MM.1S (cell line): ENCODE results near the gene BMPR2.

Experiments used
- DNase-seq: peaks from one replicate; pipeline ENCODE4 v3.0.0-alpha.2; 2015
- H2AFZ ChIP-seq: fragments of 300-600 bp; sonication (generic); 2 replicates; pipeline ENCODE4 v1.6.0; 2016; ENCODE audit warnings: antibody characterized with exemption, low read length
- H3F3A ChIP-seq: fragments of 300-600 bp; sonication (generic); 2 replicates; pipeline ENCODE4 v1.6.1; 2016; ENCODE audit warnings: mild to moderate bottlenecking, antibody characterized with exemption, low read length, moderate library complexity, mixed read lengths; ENCODE audit not compliant: insufficient read depth
- H3K27ac ChIP-seq: fragments of 300-600 bp; sonication (generic); 2 replicates; pipeline ENCODE4 v1.5.1; 2016; ENCODE audit warnings: mild to moderate bottlenecking, low read length
- H3K27me3 ChIP-seq: fragments of 300-600 bp; sonication (generic); replicated peaks from 2 replicates; pipeline ENCODE4 v1.6.0; 2016; ENCODE audit warnings: low read length; ENCODE audit not compliant: insufficient read depth
- H3K36me3 ChIP-seq: fragments of 300-600 bp; sonication (generic); replicated peaks from 2 replicates; pipeline ENCODE4 v1.6.1; 2016; ENCODE audit warnings: mild to moderate bottlenecking, low read length, mixed read lengths; ENCODE audit not compliant: insufficient read depth
- H3K4me1 ChIP-seq: fragments of 300-600 bp; sonication (generic); 2 replicates; pipeline ENCODE4 v1.6.1; 2016; ENCODE audit warnings: low read length, mixed read lengths
- H3K4me2 ChIP-seq: fragments of 300-600 bp; sonication (generic); 2 replicates; pipeline ENCODE4 v1.6.0; 2016; ENCODE audit warnings: low read depth, low read length
- H3K4me3 ChIP-seq: fragments of 300-600 bp; sonication (generic); 2 replicates; pipeline ENCODE4 v1.5.1; 2016; ENCODE audit warnings: low read length, mixed read lengths
- H3K79me2 ChIP-seq: fragments of 300-600 bp; sonication (generic); 2 replicates; pipeline ENCODE4 v1.6.1; 2016; ENCODE audit warnings: mixed run types, low read length, mixed read lengths
- H3K9ac ChIP-seq: fragments of 300-600 bp; sonication (generic); 2 replicates; pipeline ENCODE4 v1.6.1; 2016; ENCODE audit warnings: low read length, mixed read lengths
- H3K9me2 ChIP-seq: fragments of 300-600 bp; sonication (generic); replicated peaks from 2 replicates; pipeline ENCODE4 v1.6.1; 2016; ENCODE audit warnings: mild to moderate bottlenecking, low read length, mixed read lengths; ENCODE audit not compliant: insufficient read depth
- H3K9me3 ChIP-seq: fragments of 300-600 bp; sonication (generic); replicated peaks from 2 replicates; pipeline ENCODE4 v1.6.1; 2016; ENCODE audit warnings: mild to moderate bottlenecking, low read length, mixed read lengths; ENCODE audit not compliant: insufficient read depth
- H4K20me1 ChIP-seq: fragments of 300-600 bp; sonication (generic); 2 replicates; pipeline ENCODE4 v1.6.1; 2016; ENCODE audit warnings: mild to moderate bottlenecking, low read length, moderate library complexity, mixed read lengths; ENCODE audit not compliant: insufficient read depth
- EZH2 ChIP-seq: fragments of 300-600 bp; sonication (generic); optimal IDR thresholded peaks from 2 replicates; pipeline ENCODE3; 2017; ENCODE audit warnings: low read depth, mild to moderate bottlenecking, antibody characterized with exemption, low read length, mixed read lengths
- EZH2phosphoT487 ChIP-seq: fragments of 300-600 bp; sonication (generic); IDR thresholded peaks from 2 replicates; pipeline ENCODE4 v1.6.1; 2018; ENCODE audit warnings: antibody characterized with exemption, low read length
- TF ChIP-seq, protein P1 (sequence below): fragments of 300-600 bp; sonication (generic); IDR thresholded peaks from 2 replicates; pipeline ENCODE4 v1.5.1; 2016; ENCODE audit warnings: antibody characterized with exemption, low read length, mixed read lengths

The BMPR2 gene

DNA sequence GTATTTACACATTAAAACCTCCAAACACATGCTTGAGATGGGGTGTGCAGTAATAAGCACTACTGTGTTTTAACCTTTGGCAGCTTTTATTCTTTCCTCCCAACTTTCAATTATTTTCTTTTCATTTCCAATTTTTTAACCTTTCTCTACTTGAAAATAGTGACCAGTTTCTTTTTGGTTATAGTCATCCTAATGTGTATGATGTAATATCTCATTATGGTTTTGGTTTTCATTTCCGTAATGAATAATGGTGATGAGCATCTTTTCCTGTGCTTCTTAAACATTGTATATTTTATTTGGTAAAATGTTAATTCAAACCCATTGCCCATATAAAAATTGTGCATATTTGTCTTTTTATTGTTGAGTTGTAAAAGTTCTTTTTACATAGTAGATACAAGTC lies 103.5 kb downstream of the BMPR2 start:
- no peaks in the 10 kb centered on the region for H4K20me1 ChIP-seq
- no peak overlapping the region for H3K9ac ChIP-seq
- no peak overlapping the region for H3K4me3 ChIP-seq
- TF ChIP-seq, protein P1, sequence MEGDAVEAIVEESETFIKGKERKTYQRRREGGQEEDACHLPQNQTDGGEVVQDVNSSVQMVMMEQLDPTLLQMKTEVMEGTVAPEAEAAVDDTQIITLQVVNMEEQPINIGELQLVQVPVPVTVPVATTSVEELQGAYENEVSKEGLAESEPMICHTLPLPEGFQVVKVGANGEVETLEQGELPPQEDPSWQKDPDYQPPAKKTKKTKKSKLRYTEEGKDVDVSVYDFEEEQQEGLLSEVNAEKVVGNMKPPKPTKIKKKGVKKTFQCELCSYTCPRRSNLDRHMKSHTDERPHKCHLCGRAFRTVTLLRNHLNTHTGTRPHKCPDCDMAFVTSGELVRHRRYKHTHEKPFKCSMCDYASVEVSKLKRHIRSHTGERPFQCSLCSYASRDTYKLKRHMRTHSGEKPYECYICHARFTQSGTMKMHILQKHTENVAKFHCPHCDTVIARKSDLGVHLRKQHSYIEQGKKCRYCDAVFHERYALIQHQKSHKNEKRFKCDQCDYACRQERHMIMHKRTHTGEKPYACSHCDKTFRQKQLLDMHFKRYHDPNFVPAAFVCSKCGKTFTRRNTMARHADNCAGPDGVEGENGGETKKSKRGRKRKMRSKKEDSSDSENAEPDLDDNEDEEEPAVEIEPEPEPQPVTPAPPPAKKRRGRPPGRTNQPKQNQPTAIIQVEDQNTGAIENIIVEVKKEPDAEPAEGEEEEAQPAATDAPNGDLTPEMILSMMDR, result no peak
- no peak for TF ChIP-seq EZH2
- TF ChIP-seq EZH2phosphoT487, result no peak
- DNase-seq, result no peak
- H3K27me3 ChIP-seq, result no peaks in the 10 kb centered on the region
- H3K9me3 ChIP-seq, result no peaks in the 10 kb centered on the region
- no peak overlapping the region for H2AFZ ChIP-seq
- H3F3A ChIP-seq, result no peaks in the 10 kb centered on the region
- H3K79me2 ChIP-seq, result no peaks in the 10 kb centered on the region
- H3K27ac ChIP-seq, result no peak overlapping the region
- H3K4me1 ChIP-seq, result no peaks in the 10 kb centered on the region
- H3K9me2 ChIP-seq, result no peaks in the 10 kb centered on the region
- no peak overlapping the region for H3K4me2 ChIP-seq
- H3K36me3 ChIP-seq, result no peaks in the 10 kb centered on the region

DNA sequence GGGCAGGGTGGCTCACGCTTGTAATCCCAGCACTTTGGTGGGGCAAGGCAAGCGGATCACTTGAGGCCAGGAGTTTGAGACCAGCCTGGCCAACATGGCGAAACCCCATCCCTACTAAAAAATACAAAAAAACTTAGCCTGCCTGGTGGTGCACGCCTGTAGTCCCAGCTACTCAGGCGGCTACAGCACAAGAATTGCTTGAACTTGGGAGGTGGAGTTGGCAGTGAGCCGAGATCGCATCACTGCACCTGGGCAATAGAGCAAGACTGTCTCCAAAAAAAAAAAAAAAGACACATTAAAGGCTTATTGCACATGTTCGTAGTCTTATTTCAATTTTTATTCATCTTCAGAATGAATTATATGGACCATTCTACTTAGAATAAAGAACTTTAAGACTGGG lies 110.2 kb downstream of the BMPR2 start:
- Histone ChIP-seq H3F3A (no peaks in the 10 kb centered on the region), H3K4me3 (no peak overlapping the region), H4K20me1 (no peaks in the 10 kb centered on the region), H3K27me3 (no peaks in the 10 kb centered on the region), H3K4me1 (no peaks in the 10 kb centered on the region), H2AFZ (no peak overlapping the region), H3K9me3 (no peaks in the 10 kb centered on the region), H3K9me2 (no peaks in the 10 kb centered on the region), H3K4me2 (no peak overlapping the region), H3K9ac (no peak overlapping the region), H3K79me2 (no peaks in the 10 kb centered on the region), H3K27ac (no peak overlapping the region), H3K36me3 (no peaks in the 10 kb centered on the region)
- DNase-seq, result no peak
- no peak for TF ChIP-seq EZH2
- TF ChIP-seq, protein P1, result no peak
- no peak for TF ChIP-seq EZH2phosphoT487

DNA sequence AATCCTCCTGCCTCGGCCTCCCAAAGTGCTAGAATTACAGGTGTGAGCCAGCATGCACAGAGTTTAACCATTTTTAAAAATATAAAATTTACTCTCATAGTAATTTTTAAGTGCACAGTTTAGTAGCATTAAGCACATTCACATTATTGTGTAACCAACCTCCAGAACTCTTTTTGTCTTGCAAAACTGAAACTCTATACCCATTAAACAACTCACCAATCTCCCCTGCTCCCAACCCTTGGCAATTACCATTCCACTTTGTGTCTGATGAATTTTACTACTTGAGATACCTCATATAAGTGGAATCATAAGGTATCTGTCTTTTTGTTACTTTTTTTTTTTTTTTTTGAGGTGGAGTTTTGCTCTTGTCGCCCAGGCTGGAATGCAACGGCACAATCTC lies 112.5 kb downstream of the BMPR2 start:
- TF ChIP-seq EZH2phosphoT487 (no peak), EZH2 (no peak)
- TF ChIP-seq, protein P1, result no peak
- DNase-seq, result no peak
- H2AFZ ChIP-seq, result no peak overlapping the region
- no peak overlapping the region for H3K27ac ChIP-seq
- H3K4me3 ChIP-seq, result no peak overlapping the region
- no peaks in the 10 kb centered on the region for H3K9me2 ChIP-seq
- H3K79me2 ChIP-seq, result no peaks in the 10 kb centered on the region
- no peaks in the 10 kb centered on the region for H3F3A ChIP-seq
- no peaks in the 10 kb centered on the region for H3K9me3 ChIP-seq
- H4K20me1 ChIP-seq, result no peaks in the 10 kb centered on the region
- H3K27me3 ChIP-seq, result no peaks in the 10 kb centered on the region
- H3K36me3 ChIP-seq, result no peaks in the 10 kb centered on the region
- H3K4me2 ChIP-seq, result no peak overlapping the region
- H3K4me1 ChIP-seq, result no peaks in the 10 kb centered on the region
- no peak overlapping the region for H3K9ac ChIP-seq
